Parathyroid adenoma (tissue), 2 donors: ENCODE measurements around the gene MIDN.

ENCODE experiments used
- H2AFZ ChIP-seq: fragments of 300-600 bp; sonication (generic); one replicate; pipeline ENCODE4 v1.7.0; 2017; ENCODE audit warnings: antibody characterized with exemption, mild to moderate bottlenecking
- H3K27ac ChIP-seq: fragments of 300-600 bp; sonication (generic); one replicate; pipeline ENCODE4 v1.7.0; 2017
- H3K27me3 ChIP-seq: fragments of 300-600 bp; sonication (generic); one replicate; pipeline ENCODE4 v1.7.0; 2017; ENCODE audit warnings: low read length; ENCODE audit not compliant: control insufficient read depth, insufficient read depth
- H3K36me3 ChIP-seq: fragments of 300-600 bp; sonication (generic); one replicate; pipeline ENCODE4 v1.7.0; 2017; ENCODE audit warnings: low read length; ENCODE audit not compliant: control insufficient read depth, insufficient read depth
- H3K4me1 ChIP-seq: fragments of 300-600 bp; sonication (generic); one replicate; pipeline ENCODE4 v1.7.0; 2017; ENCODE audit warnings: control low read depth
- H3K4me2 ChIP-seq: fragments of 300-600 bp; sonication (generic); one replicate; pipeline ENCODE4 v1.7.0; 2017; ENCODE audit warnings: low read length
- H3K4me3 ChIP-seq: fragments of 300-600 bp; sonication (generic); one replicate; pipeline ENCODE4 v1.7.0; 2017; ENCODE audit warnings: low read depth, low read length
- H3K79me2 ChIP-seq: fragments of 300-600 bp; sonication (generic); one replicate; pipeline ENCODE4 v1.7.0; 2017; ENCODE audit warnings: control low read depth
- H3K9ac ChIP-seq: fragments of 300-600 bp; sonication (generic); one replicate; pipeline ENCODE4 v1.7.0; 2017; ENCODE audit warnings: mild to moderate bottlenecking
- H3K9me3 ChIP-seq: fragments of 300-600 bp; sonication (generic); one replicate; pipeline ENCODE4 v1.7.0; 2017; ENCODE audit warnings: low read length; ENCODE audit not compliant: control insufficient read depth
- TF ChIP-seq, protein P1 (sequence below): fragments of 300-600 bp; sonication (generic); IDR thresholded peaks from one replicate; pipeline ENCODE4 v1.7.0; 2017; ENCODE audit warnings: antibody characterized with exemption, mild to moderate bottlenecking
- donor health status: primary hyperparathyroidism.

The MIDN gene

DNA sequence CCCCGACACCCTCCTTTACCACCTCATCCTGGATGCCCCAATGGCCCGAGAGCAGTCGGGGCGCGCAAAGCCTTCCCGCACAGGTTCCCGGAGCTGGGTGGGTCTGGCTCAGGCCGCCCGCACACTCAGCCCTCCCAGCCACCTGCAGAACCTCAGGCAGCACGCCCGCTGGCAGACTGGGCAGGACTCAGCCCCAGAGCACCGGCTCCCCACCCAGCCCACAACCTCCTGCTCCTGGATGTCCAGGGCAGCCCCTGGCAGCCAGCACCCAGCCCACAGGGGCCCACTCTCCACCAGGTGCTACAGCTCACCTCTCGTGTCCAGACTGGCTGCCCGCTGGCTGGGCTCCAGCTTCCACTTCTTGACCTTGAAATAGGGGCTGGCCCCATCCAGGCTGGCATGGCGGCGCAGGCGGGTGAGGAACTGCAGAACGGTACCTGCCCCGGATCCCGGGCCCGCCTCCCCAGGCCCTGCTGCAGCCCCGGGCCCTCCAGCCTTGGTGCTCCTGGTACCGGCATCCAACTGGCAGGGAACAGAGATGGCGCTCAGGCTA is 15.2 kb upstream of the MIDN start:
- H3K27me3 ChIP-seq = no peaks in the 10 kb centered on the region
- H3K4me1 ChIP-seq = peaks cover 15% of the 10 kb centered on the region
- TF ChIP-seq, protein P1, sequence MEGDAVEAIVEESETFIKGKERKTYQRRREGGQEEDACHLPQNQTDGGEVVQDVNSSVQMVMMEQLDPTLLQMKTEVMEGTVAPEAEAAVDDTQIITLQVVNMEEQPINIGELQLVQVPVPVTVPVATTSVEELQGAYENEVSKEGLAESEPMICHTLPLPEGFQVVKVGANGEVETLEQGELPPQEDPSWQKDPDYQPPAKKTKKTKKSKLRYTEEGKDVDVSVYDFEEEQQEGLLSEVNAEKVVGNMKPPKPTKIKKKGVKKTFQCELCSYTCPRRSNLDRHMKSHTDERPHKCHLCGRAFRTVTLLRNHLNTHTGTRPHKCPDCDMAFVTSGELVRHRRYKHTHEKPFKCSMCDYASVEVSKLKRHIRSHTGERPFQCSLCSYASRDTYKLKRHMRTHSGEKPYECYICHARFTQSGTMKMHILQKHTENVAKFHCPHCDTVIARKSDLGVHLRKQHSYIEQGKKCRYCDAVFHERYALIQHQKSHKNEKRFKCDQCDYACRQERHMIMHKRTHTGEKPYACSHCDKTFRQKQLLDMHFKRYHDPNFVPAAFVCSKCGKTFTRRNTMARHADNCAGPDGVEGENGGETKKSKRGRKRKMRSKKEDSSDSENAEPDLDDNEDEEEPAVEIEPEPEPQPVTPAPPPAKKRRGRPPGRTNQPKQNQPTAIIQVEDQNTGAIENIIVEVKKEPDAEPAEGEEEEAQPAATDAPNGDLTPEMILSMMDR = no peak
- no peaks in the 10 kb centered on the region for H3K79me2 ChIP-seq
- no peaks in the 10 kb centered on the region for H3K36me3 ChIP-seq
- peak overlapping the region; percentile 38 for H2AFZ ChIP-seq
- H3K27ac ChIP-seq = peak overlapping the region; percentile 36
- no peak overlapping the region for H3K4me3 ChIP-seq
- H3K4me2 ChIP-seq = no peak overlapping the region
- no peaks in the 10 kb centered on the region for H3K9me3 ChIP-seq
- H3K9ac ChIP-seq = no peak overlapping the region

- H3K9me3 ChIP-seq = no peaks in the 10 kb centered on the region
Measured at GRCh38 chr19:1234051-1234954, 14.1 kb upstream of the MIDN start.

GRCh38 chr19:1234955-1235380 is 13.4 kb upstream of the MIDN start:
- Histone ChIP-seq H3K27ac (no peak overlapping the region), H3K4me2 (no peak overlapping the region), H3K4me3 (no peak overlapping the region), H3K36me3 (no peaks in the 10 kb centered on the region), H3K9ac (no peak overlapping the region), H2AFZ (no peak overlapping the region), H3K79me2 (no peaks in the 10 kb centered on the region), H3K4me1 (peaks cover 15% of the 10 kb centered on the region), H3K27me3 (no peaks in the 10 kb centered on the region), H3K9me3 (no peaks in the 10 kb centered on the region)
- TF ChIP-seq, protein P1 = no peak

More at GRCh38 chr19:1234051-1234954, 14.1 kb upstream of the MIDN start:
- Histone ChIP-seq H3K36me3 (no peaks in the 10 kb centered on the region), H3K27me3 (no peaks in the 10 kb centered on the region), H3K4me2 (no peak overlapping the region), H3K4me3 (no peak overlapping the region), H3K4me1 (peaks cover 15% of the 10 kb centered on the region), H2AFZ (no peak overlapping the region), H3K9ac (no peak overlapping the region), H3K27ac (no peak overlapping the region), H3K79me2 (no peaks in the 10 kb centered on the region)
- TF ChIP-seq, protein P1 = no peak

GRCh38 chr19:1235625-1236538 is 12.5 kb upstream of the MIDN start:
- no peak overlapping the region for H2AFZ ChIP-seq
- H3K4me2 ChIP-seq = no peak overlapping the region
- no peak overlapping the region for H3K9ac ChIP-seq
- TF ChIP-seq, protein P1 = no peak
- no peak overlapping the region for H3K27ac ChIP-seq
- no peaks in the 10 kb centered on the region for H3K79me2 ChIP-seq
- peaks cover 17% of the 10 kb centered on the region for H3K4me1 ChIP-seq
- H3K27me3 ChIP-seq = no peaks in the 10 kb centered on the region
- no peaks in the 10 kb centered on the region for H3K9me3 ChIP-seq
- H3K4me3 ChIP-seq = no peak overlapping the region
- no peaks in the 10 kb centered on the region for H3K36me3 ChIP-seq
